GM21423 (cell line): ENCODE measurements around the gene PZP.
"Not testable (repeated sequence)": the region's sequence is repeated elsewhere in the genome, so short reads cannot be mapped to it uniquely, and the experiment has no call there.

Experiments
- ATAC-seq: cut with Tn5 transposase; IDR thresholded peaks from one replicate; pipeline ENCODE4 v1.9.1; 2021; ENCODE audit warnings: mild to moderate bottlenecking, moderate library complexity; ENCODE audit not compliant: unreplicated experiment

Gene PZP

GRCh38 chr12:9208229-9208628 lies at the start of gene PZP:
PZP (minus strand) TSS chr12:9208395; CDS start chr12:9208341, 54 bp downstream.
- ATAC-seq, result no peak

GRCh38 chr12:9256758-9257405 lies 48.7 kb upstream of the PZP start:
- no peak for ATAC-seq

- no peak for ATAC-seq
These were observed 48.1 kb upstream of the PZP start for GRCh38 chr12:9256341-9256740.

GRCh38 chr12:9255837-9256236 lies 47.6 kb upstream of the PZP start:
- ATAC-seq, result no peak

GRCh38 chr12:9253464-9253863 lies 45.3 kb upstream of the PZP start:
- no peak for ATAC-seq

- ATAC-seq, result not testable (repeated sequence)
These were observed 44.6 kb upstream of the PZP start for GRCh38 chr12:9252791-9253190.

- no peak for ATAC-seq
These were observed 44.1 kb upstream of the PZP start for GRCh38 chr12:9252256-9252655.

GRCh38 chr12:9248435-9248834 lies 40.2 kb upstream of the PZP start:
- ATAC-seq, result no peak

GRCh38 chr12:9244894-9245293 lies 36.7 kb upstream of the PZP start:
- no peak for ATAC-seq

- ATAC-seq, result no peak
These were observed 35.9 kb upstream of the PZP start for GRCh38 chr12:9243999-9244649.

GRCh38 chr12:9241301-9241700 lies 33.1 kb upstream of the PZP start:
- no peak for ATAC-seq

- no peak for ATAC-seq
These were observed 32.6 kb upstream of the PZP start for GRCh38 chr12:9240776-9241175.

GRCh38 chr12:9240004-9240635 lies 31.9 kb upstream of the PZP start:
- ATAC-seq, result not testable (repeated sequence)

- no peak for ATAC-seq
These were observed 29.1 kb upstream of the PZP start for GRCh38 chr12:9237286-9237685.

GRCh38 chr12:9235519-9235918 lies 27.3 kb upstream of the PZP start:
- ATAC-seq, result no peak

GRCh38 chr12:9227950-9228349 lies 19.8 kb upstream of the PZP start:
- ATAC-seq, result no peak

- ATAC-seq, result no peak
These were observed 15.6 kb upstream of the PZP start for GRCh38 chr12:9223830-9224229.

GRCh38 chr12:9221483-9221882 lies 13.3 kb upstream of the PZP start:
- no peak for ATAC-seq

- ATAC-seq, result not testable (repeated sequence)
These were observed 12.8 kb upstream of the PZP start for GRCh38 chr12:9221011-9221410.

GRCh38 chr12:9214534-9214933 lies 6.3 kb upstream of the PZP start:
- no peak for ATAC-seq

- ATAC-seq, result no peak
These were observed 3.5 kb upstream of the PZP start for GRCh38 chr12:9211687-9212086.

- no peak for ATAC-seq
These were observed 3.8 kb downstream of the PZP start for GRCh38 chr12:9204380-9204779.
